OCI-LY1 (cell line): ENCODE results near the gene CEACAM16.

Source experiments
- H2AFZ ChIP-seq: fragments of 200-600 bp; sonication (generic), shearing (Covaris generic); 2 replicates; pipeline ENCODE4 v1.6.0; 2014; ENCODE audit warnings: antibody characterized with exemption, mild to moderate bottlenecking, low read length
- H3F3A ChIP-seq: fragments of 200-600 bp; sonication (generic), shearing (Covaris generic); 2 replicates; pipeline ENCODE4 v1.6.0; 2014; ENCODE audit warnings: mild to moderate bottlenecking, antibody characterized with exemption, low read length, moderate library complexity; ENCODE audit not compliant: insufficient read depth
- H3K27ac ChIP-seq: fragments of 200-600 bp; sonication (generic); 2 replicates; pipeline ENCODE4 v1.5.1; 2014; ENCODE audit warnings: low read length, mixed run types, mild to moderate bottlenecking, low read depth; ENCODE audit not compliant: poor library complexity, severe bottlenecking
- H3K27me3 ChIP-seq: fragments of 200-600 bp; sonication (generic); 2 replicates; pipeline ENCODE4 v1.6.0; 2014; ENCODE audit warnings: antibody characterized with exemption, mild to moderate bottlenecking, low read length, moderate library complexity; ENCODE audit not compliant: insufficient read depth
- H3K36me3 ChIP-seq: fragments of 200-600 bp; sonication (generic); 2 replicates; pipeline ENCODE4 v1.6.1; 2014; ENCODE audit warnings: mild to moderate bottlenecking, antibody characterized with exemption, low read length, moderate library complexity, mixed read lengths; ENCODE audit not compliant: insufficient read depth
- H3K4me1 ChIP-seq: fragments of 200-600 bp; sonication (generic); 2 replicates; pipeline ENCODE4 v1.5.1; 2014; ENCODE audit warnings: mild to moderate bottlenecking, low read length, moderate library complexity; ENCODE audit not compliant: insufficient read depth, severe bottlenecking
- H3K4me2 ChIP-seq: fragments of 200-600 bp; sonication (generic), shearing (Covaris generic); 2 replicates; pipeline ENCODE4 v1.6.1; 2014; ENCODE audit warnings: low read length
- H3K4me3 ChIP-seq: fragments of 200-600 bp; sonication (generic); 2 replicates; pipeline ENCODE4 v1.5.1; 2014; ENCODE audit warnings: low read length, low read depth, mild to moderate bottlenecking, mixed read lengths; ENCODE audit not compliant: poor library complexity, severe bottlenecking
- H3K79me2 ChIP-seq: fragments of 200-600 bp; shearing (Covaris generic); 2 replicates; pipeline ENCODE4 v1.6.1; 2016; ENCODE audit warnings: mixed run types, low read length, mixed read lengths; ENCODE audit not compliant: insufficient read depth
- H3K9ac ChIP-seq: fragments of 200-600 bp; sonication (generic), shearing (Covaris generic); 2 replicates; pipeline ENCODE4 v1.6.1; 2014; ENCODE audit warnings: mild to moderate bottlenecking, low read length, mixed read lengths
- H3K9me2 ChIP-seq: fragments of 200-600 bp; sonication (generic), shearing (Covaris generic); 2 replicates; pipeline ENCODE4 v1.6.1; 2014; ENCODE audit warnings: low read depth, mild to moderate bottlenecking, low read length, mixed read lengths
- H3K9me3 ChIP-seq: fragments of 200-600 bp; shearing (Covaris generic); 2 replicates; pipeline ENCODE4 v1.6.1; 2014; ENCODE audit warnings: low read length, mixed read lengths
- H4K20me1 ChIP-seq: fragments of 200-600 bp; sonication (generic), shearing (Covaris generic); 2 replicates; pipeline ENCODE4 v1.6.0; 2016; ENCODE audit warnings: mild to moderate bottlenecking, low read length; ENCODE audit not compliant: insufficient read depth
- CTCF ChIP-seq: fragments of 200-600 bp; sonication (generic), shearing (Covaris generic); IDR thresholded peaks from 2 replicates; pipeline ENCODE4 v1.5.1; 2017; ENCODE audit warnings: mild to moderate bottlenecking, antibody characterized with exemption, low read length, moderate library complexity, mixed read lengths
- EZH2 ChIP-seq: fragments of 200-600 bp; sonication (generic), shearing (Covaris generic); IDR thresholded peaks from 2 replicates; pipeline ENCODE4 v1.8.0; 2017; ENCODE audit warnings: borderline replicate concordance, mixed run types, mild to moderate bottlenecking, antibody characterized with exemption, low read length, moderate library complexity, mixed read lengths

CEACAM16 gene

GRCh38 chr19:44653977-44654774 is 44.8 kb upstream of the CEACAM16 start:
- no peak overlapping the region for H2AFZ ChIP-seq
- H3K4me2 ChIP-seq = no peak overlapping the region
- H3K9ac ChIP-seq = no peak overlapping the region
- no peak for TF ChIP-seq EZH2
- TF ChIP-seq CTCF = peak; percentile 79
- H3K27me3 ChIP-seq = 0 out of 2 replicates have a peak, but pooled peaks cover 5% of the 10 kb centered on the region
- no peak overlapping the region for H3K27ac ChIP-seq
- no peaks in the 10 kb centered on the region for H3K36me3 ChIP-seq
- H3K4me1 ChIP-seq = no peaks in the 10 kb centered on the region
- H3K79me2 ChIP-seq = no peaks in the 10 kb centered on the region
- H3F3A ChIP-seq = no peaks in the 10 kb centered on the region
- no peaks in the 10 kb centered on the region for H3K9me2 ChIP-seq
- no peak overlapping the region for H3K4me3 ChIP-seq
- no peaks in the 10 kb centered on the region for H3K9me3 ChIP-seq
- H4K20me1 ChIP-seq = no peaks in the 10 kb centered on the region

DNA sequence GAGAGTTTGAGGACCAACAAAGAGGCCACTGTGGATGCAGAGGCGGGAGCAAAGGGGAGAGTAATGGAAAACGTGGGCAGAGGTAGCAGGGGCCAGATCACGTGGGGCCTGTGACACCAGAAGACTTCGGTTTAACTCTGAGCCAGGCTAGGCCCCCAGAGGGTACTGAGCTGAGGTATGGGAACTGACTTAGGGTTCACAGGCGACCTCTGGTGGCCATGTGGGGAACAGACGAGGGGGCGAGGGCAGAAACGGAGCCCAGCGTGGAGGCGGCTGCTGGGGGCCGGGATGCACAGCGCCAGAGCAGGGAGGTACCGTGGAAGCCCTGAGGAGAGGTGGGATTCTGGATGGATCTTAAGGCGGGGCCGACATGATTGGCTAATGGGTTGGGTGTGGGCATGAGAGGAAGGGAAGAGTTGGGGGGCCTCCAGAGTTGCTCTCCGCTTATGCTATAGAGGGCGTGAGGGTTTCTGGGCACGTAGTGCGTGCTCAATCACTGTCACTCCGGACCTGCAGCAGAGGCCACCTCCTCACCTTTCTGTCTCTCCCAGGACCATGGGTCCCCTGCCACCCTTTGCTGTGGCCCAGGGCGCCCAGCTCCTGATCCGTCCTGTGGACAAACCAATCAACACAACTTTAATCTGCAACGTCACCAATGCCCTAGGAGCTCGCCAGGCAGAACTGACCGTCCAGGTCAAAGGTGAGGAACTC is 41.6 kb upstream of the CEACAM16 start:
- H3K36me3 ChIP-seq = no peaks in the 10 kb centered on the region
- no peaks in the 10 kb centered on the region for H3K9me3 ChIP-seq
- H3K4me1 ChIP-seq = no peaks in the 10 kb centered on the region
- H2AFZ ChIP-seq = no peak overlapping the region
- no peak overlapping the region for H3K27ac ChIP-seq
- H3K4me3 ChIP-seq = no peak overlapping the region
- H3F3A ChIP-seq = no peaks in the 10 kb centered on the region
- H3K9ac ChIP-seq = no peak overlapping the region
- 0 out of 2 replicates have a peak, but pooled peaks cover 5% of the 10 kb centered on the region for H3K27me3 ChIP-seq
- H3K79me2 ChIP-seq = no peaks in the 10 kb centered on the region
- no peaks in the 10 kb centered on the region for H4K20me1 ChIP-seq
- H3K9me2 ChIP-seq = no peaks in the 10 kb centered on the region
- H3K4me2 ChIP-seq = no peak overlapping the region
- TF ChIP-seq CTCF (peak; percentile 92), EZH2 (no peak)

GRCh38 chr19:44658069-44658733 is 40.8 kb upstream of the CEACAM16 start:
- H3K27ac ChIP-seq = no peak overlapping the region

More at GRCh38 chr19:44658069-44658733, 40.8 kb upstream of the CEACAM16 start:
- Histone ChIP-seq H3K36me3 (no peaks in the 10 kb centered on the region), H3K79me2 (no peaks in the 10 kb centered on the region), H2AFZ (no peak overlapping the region), H3K9me3 (no peaks in the 10 kb centered on the region), H4K20me1 (no peaks in the 10 kb centered on the region), H3K4me2 (no peak overlapping the region), H3K4me1 (no peaks in the 10 kb centered on the region), H3K9me2 (no peaks in the 10 kb centered on the region), H3K4me3 (no peak overlapping the region), H3K9ac (no peak overlapping the region), H3F3A (no peaks in the 10 kb centered on the region), H3K27me3 (0 out of 2 replicates have a peak, but pooled peaks cover 5% of the 10 kb centered on the region)
- TF ChIP-seq CTCF (no peak), EZH2 (no peak)
